NCI-H460 (cell line): Measurements from ENCODE around the gene NLRC5. TPM values are rescaled to one million over a fixed set of nuclear protein-coding genes. Genes with fewer than 3 reads are reported as not detected.

ENCODE experiments used
- DNase-seq: peaks from one replicate; pipeline ENCODE4 v3.0.0-alpha.2; 2016; ENCODE audit warnings: low read depth; ENCODE audit errors: extremely low read depth
- total RNA-seq: library from RNA; depleted of rRNA; stranded (reverse); fragments of >200 nt; shearing (Covaris generic); gene quantifications from 2 replicates; pipeline ENCODE4 v1.2.3, GENCODE V29; 2014

Gene NLRC5
- total RNA-seq, 1 experiment from 2014 or later = 9.8 TPM

- no peak for DNase-seq
These were observed 31.3 kb downstream of the NLRC5 start for GRCh38 chr16:57020651-57021050.

GRCh38 chr16:57021757-57022156 lies 32.4 kb downstream of the NLRC5 start:
- no peak for DNase-seq

GRCh38 chr16:57022445-57022844 lies 33.1 kb downstream of the NLRC5 start:
- no peak for DNase-seq

GRCh38 chr16:57023541-57024249 lies 34.3 kb downstream of the NLRC5 start:
- DNase-seq = no peak

DNA sequence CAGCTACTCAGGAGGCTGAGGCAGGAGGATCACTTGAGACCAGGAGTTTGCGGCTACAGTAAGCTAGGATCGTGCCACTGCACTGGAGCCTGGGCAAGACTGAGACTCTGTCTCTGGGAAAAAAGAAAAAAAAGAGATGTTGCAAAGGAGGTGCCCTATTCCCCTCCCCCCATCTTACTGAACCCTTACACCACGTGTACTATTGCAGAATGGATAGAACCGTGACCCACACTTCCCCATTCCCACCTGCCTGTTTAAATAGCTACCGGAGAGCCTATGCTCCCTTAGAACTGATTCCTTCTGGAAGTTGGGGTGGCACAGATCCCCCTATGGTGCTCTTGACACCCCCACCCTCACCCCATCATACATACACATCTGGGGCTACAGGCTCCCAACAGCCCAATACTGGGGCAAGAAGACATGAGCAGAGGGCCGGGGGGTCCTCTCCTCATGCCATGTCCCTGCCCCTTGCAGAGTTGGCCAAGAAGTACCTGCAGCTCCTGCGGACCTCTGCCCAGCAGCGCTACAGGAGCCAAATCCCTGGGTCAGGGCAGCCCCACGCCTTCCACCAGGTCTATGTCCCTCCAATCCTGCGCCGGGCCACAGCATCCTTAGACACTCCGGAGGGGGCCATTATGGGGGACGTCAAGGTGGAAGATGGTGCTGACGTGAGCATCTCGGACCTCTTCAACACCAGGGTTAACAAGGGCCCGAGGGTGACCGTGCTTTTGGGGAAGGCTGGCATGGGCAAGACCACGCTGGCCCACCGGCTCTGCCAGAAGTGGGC lies 35.7 kb downstream of the NLRC5 start:
- DNase-seq = no peak

DNA sequence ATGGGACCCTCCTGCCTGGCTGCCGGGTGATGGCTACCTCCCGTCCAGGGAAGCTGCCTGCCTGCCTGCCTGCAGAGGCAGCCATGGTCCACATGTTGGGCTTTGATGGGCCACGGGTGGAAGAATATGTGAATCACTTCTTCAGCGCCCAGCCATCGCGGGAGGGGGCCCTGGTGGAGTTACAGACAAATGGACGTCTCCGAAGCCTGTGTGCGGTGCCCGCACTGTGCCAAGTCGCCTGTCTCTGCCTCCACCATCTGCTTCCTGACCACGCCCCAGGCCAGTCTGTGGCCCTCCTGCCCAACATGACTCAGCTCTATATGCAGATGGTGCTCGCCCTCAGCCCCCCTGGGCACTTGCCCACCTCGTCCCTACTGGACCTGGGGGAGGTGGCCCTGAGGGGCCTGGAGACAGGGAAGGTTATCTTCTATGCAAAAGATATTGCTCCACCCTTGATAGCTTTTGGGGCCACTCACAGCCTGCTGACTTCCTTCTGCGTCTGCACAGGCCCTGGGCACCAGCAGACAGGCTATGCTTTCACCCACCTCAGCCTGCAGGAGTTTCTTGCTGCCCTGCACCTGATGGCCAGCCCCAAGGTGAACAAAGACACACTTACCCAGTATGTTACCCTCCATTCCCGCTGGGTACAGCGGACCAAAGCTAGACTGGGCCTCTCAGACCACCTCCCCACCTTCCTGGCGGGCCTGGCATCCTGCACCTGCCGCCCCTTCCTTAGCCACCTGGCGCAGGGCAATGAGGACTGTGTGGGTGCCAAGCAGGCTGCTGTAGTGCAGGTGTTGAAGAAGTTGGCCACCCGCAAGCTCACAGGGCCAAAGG lies 36.8 kb downstream of the NLRC5 start:
- DNase-seq = no peak

DNA sequence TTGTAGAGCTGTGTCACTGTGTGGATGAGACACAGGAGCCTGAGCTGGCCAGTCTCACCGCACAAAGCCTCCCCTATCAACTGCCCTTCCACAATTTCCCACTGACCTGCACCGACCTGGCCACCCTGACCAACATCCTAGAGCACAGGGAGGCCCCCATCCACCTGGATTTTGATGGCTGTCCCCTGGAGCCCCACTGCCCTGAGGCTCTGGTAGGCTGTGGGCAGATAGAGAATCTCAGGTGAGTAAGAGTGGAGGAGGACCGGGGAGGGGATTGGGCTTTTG lies 37.4 kb downstream of the NLRC5 start:
- no peak for DNase-seq

DNA sequence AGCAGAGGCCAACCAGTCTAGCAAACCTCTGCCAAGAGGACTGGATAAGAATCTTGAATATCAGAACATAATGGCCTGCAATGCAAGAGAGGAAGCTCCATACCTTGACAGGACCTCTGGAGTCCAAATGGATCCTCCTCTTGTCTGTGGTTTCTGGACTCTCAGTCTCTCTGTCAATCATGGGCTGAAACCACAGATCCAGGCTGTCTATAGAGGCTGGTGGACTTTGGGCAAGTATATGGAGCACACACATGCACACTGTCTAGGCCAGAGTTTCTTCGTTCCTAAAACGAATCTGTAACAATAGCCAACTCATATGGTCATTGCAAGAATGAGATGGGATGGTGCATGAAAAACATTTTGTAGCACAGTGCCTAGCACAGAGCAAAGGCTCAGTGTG lies 37.7 kb downstream of the NLRC5 start:
- DNase-seq = no peak

- no peak for DNase-seq
These were observed 38.7 kb downstream of the NLRC5 start for GRCh38 chr16:57028086-57028485.

- no peak for DNase-seq
These were observed 40.1 kb downstream of the NLRC5 start for GRCh38 chr16:57029161-57030160.

- no peak for DNase-seq
These were observed 41.1 kb downstream of the NLRC5 start for GRCh38 chr16:57030346-57030902.

GRCh38 chr16:57031156-57031555 lies 41.8 kb downstream of the NLRC5 start:
- DNase-seq = no peak

DNA sequence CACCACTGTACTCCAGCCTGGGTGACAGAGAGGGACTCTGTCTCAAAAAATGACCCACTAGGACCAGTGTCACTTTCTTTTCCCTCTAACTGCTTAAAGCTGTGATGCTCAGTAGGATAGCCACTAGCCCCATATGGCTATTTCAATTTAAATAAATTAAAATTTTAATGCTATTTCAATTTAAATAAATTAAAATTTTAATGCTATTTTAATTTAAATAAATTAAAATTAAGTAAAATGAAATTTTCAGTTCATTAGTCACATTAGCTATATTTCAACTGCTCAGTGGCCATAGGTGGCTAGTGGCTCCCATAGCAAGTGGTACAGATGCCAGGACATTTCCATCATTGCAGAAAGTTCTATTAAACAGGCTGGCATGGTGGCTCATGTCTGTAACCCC lies 43.0 kb downstream of the NLRC5 start:
- DNase-seq = no peak

GRCh38 chr16:57032931-57033330 lies 43.6 kb downstream of the NLRC5 start:
- DNase-seq = no peak

DNA sequence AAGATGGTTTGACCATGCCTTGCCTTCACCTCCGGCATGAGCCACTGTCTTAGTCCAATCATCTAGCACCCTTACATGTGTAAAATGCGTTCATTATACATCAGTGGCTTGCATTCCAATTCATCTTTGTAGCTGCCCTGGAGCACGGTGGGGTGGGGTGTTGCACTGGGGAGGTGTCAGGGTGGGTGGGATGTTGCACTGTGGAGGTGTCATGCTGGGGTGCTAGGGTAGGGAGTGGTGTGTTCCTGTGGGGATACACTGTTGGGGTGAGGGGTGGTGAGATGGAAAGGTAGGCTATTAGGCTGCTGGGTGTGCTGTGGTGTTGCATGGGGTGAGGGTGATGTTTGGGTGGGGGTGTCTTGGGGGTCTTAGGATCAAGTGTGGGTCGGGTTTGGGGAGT lies 47.0 kb downstream of the NLRC5 start:
- DNase-seq = no peak

- DNase-seq = no peak
These were observed 47.6 kb downstream of the NLRC5 start for GRCh38 chr16:57036945-57037344.

DNA sequence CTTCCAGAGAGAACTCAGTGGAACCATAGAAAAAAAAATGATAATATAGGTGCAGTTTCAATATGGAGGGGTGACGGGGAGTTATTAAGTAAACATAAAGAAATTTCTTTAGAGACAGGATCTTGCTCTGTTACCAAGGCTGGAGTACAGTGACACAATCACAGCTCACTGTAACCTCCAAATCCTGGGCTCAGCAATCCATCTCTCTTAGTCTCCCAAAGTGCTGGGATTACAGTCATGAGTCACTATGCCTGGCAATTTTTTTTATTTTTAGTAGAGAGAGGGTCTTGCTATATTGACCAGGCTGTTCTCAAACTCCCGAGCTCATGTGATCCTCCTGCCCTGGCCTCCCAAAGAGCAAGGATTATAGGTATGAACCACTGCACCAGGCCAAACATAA lies 48.8 kb downstream of the NLRC5 start:
- no peak for DNase-seq

GRCh38 chr16:57039148-57039812 lies 49.9 kb downstream of the NLRC5 start:
- DNase-seq = no peak
